ENCODE data around the gene ZNF883. TPM values are rescaled to one million over a fixed set of nuclear protein-coding genes. Genes with fewer than 3 reads are reported as not detected.

Gene ZNF883
- total RNA-seq, 1 experiment from 2014 or later: not detected

- Histone ChIP-seq H3K27me3 (ENCODE audit: insufficient read depth, low read length) (no peaks in the 10 kb centered on the region), H3K4me2 (ENCODE audit: low read length) (no peak overlapping the region), H3K4me3 (replicated peaks in 1 of 2; ENCODE audit: low read depth in 1 of 2, low read length in 2 of 2) (no peak overlapping the region), H3K4me1 (ENCODE audit: control insufficient read depth in 1 of 2, insufficient read depth in 2 of 2, low read length in 2 of 2) (peaks cover 0 to 15% of the 10 kb centered on the region in 2 experiments; a peak in 2 of 4 replicates), H4K20me1 (ENCODE audit: insufficient read depth) (no peaks in the 10 kb centered on the region), H3K9me2 (ENCODE audit: insufficient read depth) (no peaks in the 10 kb centered on the region; the same call in 1 of the 2 replicates), H3K9ac (ENCODE audit: low read length) (no peak overlapping the region), H2AFZ (ENCODE audit: low read depth, low read length, poor library complexity, severe bottlenecking) (no peak overlapping the region), H3K9me3 (ENCODE audit: control insufficient read depth in 1 of 2, insufficient read depth in 1 of 2, low read depth in 1 of 2, low read length in 2 of 2) (no peaks in the 10 kb centered on the region), H3K27ac (ENCODE audit: low read depth, low read length) (no peak overlapping the region), H3K79me2 (ENCODE audit: insufficient read depth, low read length) (no peaks in the 10 kb centered on the region), H3K36me3 (ENCODE audit: control insufficient read depth in 1 of 2, insufficient read depth in 2 of 2, low read length in 2 of 2) (no peaks in the 10 kb centered on the region)
- no peak for TF ChIP-seq SP1 (IDR thresholded peaks at IDR 0.05; ENCODE audit: low read depth)
- TF ChIP-seq ZBTB33 (IDR thresholded peaks at IDR 0.05; ENCODE audit: extremely low read depth, insufficient replicate concordance, low read length): no peak
- no peak for TF ChIP-seq MAX (IDR thresholded peaks at IDR 0.05)
- TF ChIP-seq EGR1 (IDR thresholded peaks at IDR 0.05; ENCODE audit: low read depth): no peak
- TF ChIP-seq EZH2 (IDR thresholded peaks at IDR 0.05): no peak
- TF ChIP-seq ATF3 (IDR thresholded peaks at IDR 0.05): no peak
- TF ChIP-seq SRF (IDR thresholded peaks at IDR 0.05; ENCODE audit: low read depth): no peak
- ChIA-PET RAD21 (ENCODE audit: low non-redundant PET in 1 of 2, low total read pairs in 2 of 2, uncharacterized antibody in 2 of 2, unreplicated experiment in 2 of 2) (no interaction called here), CTCF (no interaction called here), POLR2A (no interaction called here)
- ATAC-seq (no peak), DNase-seq (ENCODE audit: low read depth, low spot score) (no peak)
- intact Hi-C loops (cut with micrococcal nuclease): no loop called here
- no TSS peak for BruUV-seq (replicated peaks)
These were observed 98.7 kb downstream of the ZNF883 start for GRCh38 chr9:112913326-112913725.

- no peaks in the 10 kb centered on the region for H3K27me3 ChIP-seq (ENCODE audit: insufficient read depth, low read length)
- H3K4me1 ChIP-seq (ENCODE audit: control insufficient read depth in 1 of 2, insufficient read depth in 2 of 2, low read length in 2 of 2): peaks cover 0 to 8% of the 10 kb centered on the region in 2 experiments; a peak in 2 of 4 replicates
These were observed 99.4 kb downstream of the ZNF883 start for GRCh38 chr9:112912636-112913035.

More at GRCh38 chr9:112912636-112913035, 99.4 kb downstream of the ZNF883 start:
- H3K27ac ChIP-seq (ENCODE audit: low read depth, low read length): no peak overlapping the region
- POLR2A ChIA-PET: no interaction called here
- DNase-seq (ENCODE audit: low read depth, low spot score) (no peak), ATAC-seq (no peak)
- RAD21 ChIA-PET (ENCODE audit: low non-redundant PET in 1 of 2, low total read pairs in 2 of 2, uncharacterized antibody in 2 of 2, unreplicated experiment in 2 of 2): no interaction called here
- no peak overlapping the region for H3K4me2 ChIP-seq (ENCODE audit: low read length)
- CTCF ChIA-PET: interaction anchor here (1.1 kb wide), 1 partner anchor 10 kb away, joined by 5 read pairs; no protein-coding TSS in a partner anchor
- no peak overlapping the region for H2AFZ ChIP-seq (ENCODE audit: low read depth, low read length, poor library complexity, severe bottlenecking)
- BruUV-seq (replicated peaks): no TSS peak
- H3K9ac ChIP-seq (ENCODE audit: low read length): no peak overlapping the region
- H3K9me3 ChIP-seq (ENCODE audit: control insufficient read depth in 1 of 2, insufficient read depth in 1 of 2, low read depth in 1 of 2, low read length in 2 of 2): no peaks in the 10 kb centered on the region
- H3K36me3 ChIP-seq (ENCODE audit: control insufficient read depth in 1 of 2, insufficient read depth in 2 of 2, low read length in 2 of 2): no peaks in the 10 kb centered on the region
- H3K9me2 ChIP-seq (ENCODE audit: insufficient read depth): no peaks in the 10 kb centered on the region; the same call in 1 of the 2 replicates
- H3K4me3 ChIP-seq (replicated peaks in 1 of 2; ENCODE audit: low read depth in 1 of 2, low read length in 2 of 2): no peak overlapping the region
- H4K20me1 ChIP-seq (ENCODE audit: insufficient read depth): no peaks in the 10 kb centered on the region
- intact Hi-C loops (cut with micrococcal nuclease): no loop called here
- TF ChIP-seq EZH2 (IDR thresholded peaks at IDR 0.05): no peak
- TF ChIP-seq SIN3A (IDR thresholded peaks at IDR 0.05; ENCODE audit: low read depth): no peak
- TF ChIP-seq SP1 (IDR thresholded peaks at IDR 0.05; ENCODE audit: low read depth): no peak
- TF ChIP-seq ZBTB33 (IDR thresholded peaks at IDR 0.05; ENCODE audit: extremely low read depth, insufficient replicate concordance, low read length): no peak
- no peak for TF ChIP-seq FOSL1 (IDR thresholded peaks at IDR 0.05; ENCODE audit: low read depth)
- H3K79me2 ChIP-seq (ENCODE audit: insufficient read depth, low read length): no peaks in the 10 kb centered on the region

All from HCT116 (cell line).